ENCODE measurements around the gene CDK11B. TPM values are rescaled to one million over a fixed set of nuclear protein-coding genes. Genes with fewer than 3 reads are reported as not detected.
A peak's percentile ranks its signal among the peaks of the same experiment; 100 is the strongest.
"Not testable (repeated sequence)": the region's sequence is repeated elsewhere in the genome, so short reads cannot be mapped to it uniquely, and the experiment has no call there.

The CDK11B gene
- total RNA-seq, 2 donors from 2014 or later: 31.8 to 44.7 TPM

- H3K4me1 ChIP-seq; H3K27ac ChIP-seq; H3K27me3 ChIP-seq; H3K9me3 ChIP-seq; H3K9ac ChIP-seq (ENCODE audit: low read depth in 2 of 2, low read length in 2 of 2); DNase-seq; H3K36me3 ChIP-seq; H3K4me3 ChIP-seq; intact Hi-C loops (cut with DNase I): not testable (repeated sequence)
Observed at GRCh38 chr1:1636621-1637478, 22.0 kb downstream of the CDK11B start.

- DNase-seq; H3K9me3 ChIP-seq; H3K36me3 ChIP-seq; intact Hi-C loops (cut with DNase I); H3K4me3 ChIP-seq; H3K9ac ChIP-seq (ENCODE audit: low read depth in 2 of 2, low read length in 2 of 2); H3K27ac ChIP-seq; H3K4me1 ChIP-seq: not testable (repeated sequence)
- peaks cover 19% of the 10 kb centered on the region for H3K27me3 ChIP-seq
Observed at GRCh38 chr1:1634613-1635012, 24.2 kb downstream of the CDK11B start.

- H3K27me3 ChIP-seq: peaks cover 19% of the 10 kb centered on the region
- H3K4me1 ChIP-seq; DNase-seq; H3K36me3 ChIP-seq; intact Hi-C loops (cut with DNase I); H3K4me3 ChIP-seq; H3K27ac ChIP-seq; H3K9me3 ChIP-seq; H3K9ac ChIP-seq (ENCODE audit: low read depth in 2 of 2, low read length in 2 of 2): not testable (repeated sequence)
Observed at GRCh38 chr1:1633409-1633808, 25.4 kb downstream of the CDK11B start.

- Histone ChIP-seq H3K27me3 (peaks cover 19% of the 10 kb centered on the region), H3K27ac (peak within 1 kb of the TSS; percentile 69), H3K9ac (ENCODE audit: low read depth in 2 of 2, low read length in 2 of 2) (peak within 1 kb of the TSS in 1 of 2 donors; percentile 35), H3K4me3 (no peak within 1 kb of the TSS), H3K36me3 (no peaks in the 10 kb centered on the region), H3K9me3 (no peaks in the 10 kb centered on the region), H3K4me1 (peaks cover 3% of the 10 kb centered on the region)
- DNase-seq: no peak
- no peak for TF ChIP-seq CTCF (IDR thresholded peaks at IDR 0.05)
- intact Hi-C loops (cut with DNase I): no loop called here
Observed at GRCh38 chr1:1631782-1632420, 26.9 kb downstream of the CDK11B start, which contains the start of gene MMP23B. MMP23B (plus strand) TSS chr1:1632173; CDS start chr1:1632219, 46 bp downstream.

GRCh38 chr1:1630965-1631781 lies 27.6 kb downstream of the CDK11B start:
- Histone ChIP-seq H3K4me3 (peak overlapping the region; percentile 4), H3K27me3 (peaks cover 19% of the 10 kb centered on the region), H3K4me1 (peaks cover 5% of the 10 kb centered on the region), H3K9ac (ENCODE audit: low read depth in 2 of 2, low read length in 2 of 2) (peak overlapping the region in 1 of 2 donors; percentile 26), H3K36me3 (no peaks in the 10 kb centered on the region), H3K27ac (peak overlapping the region; percentile 69), H3K9me3 (no peaks in the 10 kb centered on the region)
- peak; percentile 66 for DNase-seq
- intact Hi-C loops (cut with DNase I): no loop called here
- no peak for TF ChIP-seq CTCF (IDR thresholded peaks at IDR 0.05)

- no peak for TF ChIP-seq CTCF (IDR thresholded peaks at IDR 0.05)
- Histone ChIP-seq H3K4me3 (peak overlapping the region; percentile 4), H3K27ac (peak overlapping the region; percentile 69), H3K9me3 (no peaks in the 10 kb centered on the region), H3K36me3 (no peaks in the 10 kb centered on the region), H3K4me1 (peaks cover 5% of the 10 kb centered on the region), H3K27me3 (peaks cover 19% of the 10 kb centered on the region), H3K9ac (ENCODE audit: low read depth in 2 of 2, low read length in 2 of 2) (peak overlapping the region in 1 of 2 donors; percentile 26)
- peak; percentile 82 for DNase-seq
- intact Hi-C loops (cut with DNase I): no loop called here
Observed at GRCh38 chr1:1630191-1630964, 28.4 kb downstream of the CDK11B start.

All from colonic mucosa (tissue), 4 donors.